ENCODE results near the gene CCDC28B.
A peak's percentile ranks its signal among the peaks of the same experiment; 100 is the strongest.

Gene CCDC28B

GRCh38 chr1:32223683-32224082 lies 23.3 kb downstream of the CCDC28B start:
- no peak for DNase-seq

GRCh38 chr1:32224285-32224684 lies 23.9 kb downstream of the CCDC28B start:
- no peak for DNase-seq

GRCh38 chr1:32228771-32229170 lies 28.4 kb downstream of the CCDC28B start:
- no peak for DNase-seq

- DNase-seq = no peak
Observed at GRCh38 chr1:32231843-32232432, 31.5 kb downstream of the CCDC28B start.

GRCh38 chr1:32232558-32233304 lies 32.3 kb downstream of the CCDC28B start:
- no peak for DNase-seq

- DNase-seq = no peak
Observed at GRCh38 chr1:32234792-32235191, 34.4 kb downstream of the CCDC28B start.

GRCh38 chr1:32239337-32239736 lies 38.9 kb downstream of the CCDC28B start:
- DNase-seq = no peak

- no peak for DNase-seq
Observed at GRCh38 chr1:32239790-32240139, 39.4 kb downstream of the CCDC28B start.

GRCh38 chr1:32240140-32240951 lies 40.0 kb downstream of the CCDC28B start:
- peak; percentile 50 for DNase-seq

- DNase-seq = peak; percentile 32
Observed at GRCh38 chr1:32241001-32241763, 40.8 kb downstream of the CCDC28B start.

- no peak for DNase-seq
Observed at GRCh38 chr1:32242341-32242851, 42.0 kb downstream of the CCDC28B start.

GRCh38 chr1:32246888-32247273 lies 46.5 kb downstream of the CCDC28B start, which contains the start of gene FAM167B:
TSS of gene FAM167B (plus strand) at chr1:32247222. CDS start at chr1:32247422, 200 bp downstream.
- DNase-seq = no peak

- DNase-seq = no peak
Observed at GRCh38 chr1:32247452-32247851, 47.1 kb downstream of the CCDC28B start.

- peak; percentile 93 for DNase-seq
Observed at GRCh38 chr1:32247983-32248889, 47.8 kb downstream of the CCDC28B start.

GRCh38 chr1:32249831-32250525 lies 49.6 kb downstream of the CCDC28B start:
- peak; percentile 94 for DNase-seq

GRCh38 chr1:32250893-32251716 lies 50.7 kb downstream of the CCDC28B start, which contains the start of gene LCK:
TSS of gene LCK (plus strand) at chr1:32251265. CDS start at chr1:32274330, 23,065 bp downstream.
- DNase-seq = peak; percentile 83

Measured in activated CD4-positive, alpha-beta T cell treated with anti-CD3 and anti-CD28 coated beads, Interleukin-2, Interleukin-6, amounts not matched to agents 100 ng/mL and 50 ng/mL, durations not matched to agents 16 hours and 8 hours (primary cell).